ENCODE data around the gene DNAJB12. TPM values are rescaled to one million over a fixed set of nuclear protein-coding genes. Genes with fewer than 3 reads are reported as not detected.
"Not testable (repeated sequence)": the region's sequence is repeated elsewhere in the genome, so short reads cannot be mapped to it uniquely, and the experiment has no call there.

DNAJB12 gene
- 31.4 to 35.3 TPM (median 32.1 TPM) in 3 replicates for total RNA-seq

GRCh38 chr10:72354356-72355213 lies at the start of gene DNAJB12:
TSS of gene DNAJB12 (minus strand) at chr10:72354919. CDS start at chr10:72354897, 22 bp downstream.
- peak; percentile 78 to 92 for DNase-seq (ENCODE audit: low spot score in 2 of 2, unreplicated experiment in 2 of 2)
- Mint-ChIP-seq H3K9me3 (peaks cover 4% of the 10 kb centered on the region), H3K27me3 (ENCODE audit: low read depth) (no peaks in the 10 kb centered on the region), H3K36me3 (peaks cover 2% of the 10 kb centered on the region), H3K27ac (peak within 1 kb of the TSS; percentile 99), H3K4me3 (peak within 1 kb of the TSS; percentile 98), H3K4me1 (peaks cover 25% of the 10 kb centered on the region)
- TF ChIP-seq CTCF (IDR thresholded peaks at IDR 0.05; ENCODE audit: unreplicated experiment): no peak

- H3K36me3 Mint-ChIP-seq: peaks cover 50% of the 10 kb centered on the region
- DNase-seq (ENCODE audit: low spot score in 2 of 2, unreplicated experiment in 2 of 2); H3K4me1 Mint-ChIP-seq; H3K27me3 Mint-ChIP-seq (ENCODE audit: low read depth); H3K27ac Mint-ChIP-seq; H3K4me3 Mint-ChIP-seq: not testable (repeated sequence)
- H3K9me3 Mint-ChIP-seq: peaks cover 25% of the 10 kb centered on the region
Observed at GRCh38 chr10:72395581-72395980, 40.9 kb upstream of the DNAJB12 start.

GRCh38 chr10:72392571-72392970 lies 37.9 kb upstream of the DNAJB12 start:
- H3K4me3 Mint-ChIP-seq: no peak overlapping the region
- no peak for TF ChIP-seq CTCF (IDR thresholded peaks at IDR 0.05; ENCODE audit: unreplicated experiment)
- no peak overlapping the region for H3K27ac Mint-ChIP-seq
- peaks cover 10% of the 10 kb centered on the region for H3K4me1 Mint-ChIP-seq
- H3K27me3 Mint-ChIP-seq (ENCODE audit: low read depth): no peaks in the 10 kb centered on the region
- H3K36me3 Mint-ChIP-seq: peaks cover 28% of the 10 kb centered on the region
- DNase-seq (ENCODE audit: low spot score in 2 of 2, unreplicated experiment in 2 of 2): no peak
- peaks cover 16% of the 10 kb centered on the region for H3K9me3 Mint-ChIP-seq

GRCh38 chr10:72390764-72391163 lies 36.0 kb upstream of the DNAJB12 start:
- TF ChIP-seq CTCF (IDR thresholded peaks at IDR 0.05; ENCODE audit: unreplicated experiment): no peak
- Mint-ChIP-seq H3K36me3 (peaks cover 14% of the 10 kb centered on the region), H3K9me3 (no peaks in the 10 kb centered on the region), H3K4me3 (no peak overlapping the region), H3K4me1 (peaks cover 18% of the 10 kb centered on the region), H3K27me3 (ENCODE audit: low read depth) (no peaks in the 10 kb centered on the region), H3K27ac (no peak overlapping the region)
- no peak for DNase-seq (ENCODE audit: low spot score in 2 of 2, unreplicated experiment in 2 of 2)

GRCh38 chr10:72389716-72390115 lies 35.0 kb upstream of the DNAJB12 start:
- Mint-ChIP-seq H3K4me1 (peaks cover 22% of the 10 kb centered on the region), H3K27ac (no peak overlapping the region), H3K4me3 (no peak overlapping the region), H3K27me3 (ENCODE audit: low read depth) (no peaks in the 10 kb centered on the region), H3K36me3 (peaks cover 10% of the 10 kb centered on the region), H3K9me3 (no peaks in the 10 kb centered on the region)
- DNase-seq (ENCODE audit: low spot score in 2 of 2, unreplicated experiment in 2 of 2): no peak
- TF ChIP-seq CTCF (IDR thresholded peaks at IDR 0.05; ENCODE audit: unreplicated experiment): no peak

- no peak for DNase-seq (ENCODE audit: low spot score in 2 of 2, unreplicated experiment in 2 of 2)
- Mint-ChIP-seq H3K4me3 (no peak overlapping the region), H3K27ac (no peak overlapping the region), H3K4me1 (peaks cover 27% of the 10 kb centered on the region), H3K9me3 (no peaks in the 10 kb centered on the region), H3K36me3 (peaks cover 9% of the 10 kb centered on the region), H3K27me3 (ENCODE audit: low read depth) (no peaks in the 10 kb centered on the region)
- no peak for TF ChIP-seq CTCF (IDR thresholded peaks at IDR 0.05; ENCODE audit: unreplicated experiment)
Observed at GRCh38 chr10:72389014-72389413, 34.3 kb upstream of the DNAJB12 start.

Data from mesothelial cell of epicardium (in vitro differentiated cells).